ENCODE data around the gene SH3D21. TPM values are rescaled to one million over a fixed set of nuclear protein-coding genes. Genes with fewer than 3 reads are reported as not detected.
A peak's percentile ranks its signal among the peaks of the same experiment; 100 is the strongest.

Gene SH3D21
- total RNA-seq, 2 donors from 2014 or later, result 8.1 to 10.6 TPM

GRCh38 chr1:36355811-36356210, 49.6 kb downstream of the SH3D21 start:
- Histone ChIP-seq H3K27me3 (replicated peaks; ENCODE audit: insufficient read depth) (no peaks in the 10 kb centered on the region), H3K27ac (no peak overlapping the region), H3K9me3 (no peaks in the 10 kb centered on the region), H3K4me1 (replicated peaks) (no peaks in the 10 kb centered on the region), H3K4me3 (no peak overlapping the region), H3K36me3 (peaks cover 8 to 22% of the 10 kb centered on the region in 2 donors)
- WGBS, result 74% methylated on average over 4 of the region's 4 CpGs
- intact Hi-C loops (cut with DNase I), result no loop called here
- no peak for DNase-seq (ENCODE audit: low spot score)
- TF ChIP-seq, protein P1, sequence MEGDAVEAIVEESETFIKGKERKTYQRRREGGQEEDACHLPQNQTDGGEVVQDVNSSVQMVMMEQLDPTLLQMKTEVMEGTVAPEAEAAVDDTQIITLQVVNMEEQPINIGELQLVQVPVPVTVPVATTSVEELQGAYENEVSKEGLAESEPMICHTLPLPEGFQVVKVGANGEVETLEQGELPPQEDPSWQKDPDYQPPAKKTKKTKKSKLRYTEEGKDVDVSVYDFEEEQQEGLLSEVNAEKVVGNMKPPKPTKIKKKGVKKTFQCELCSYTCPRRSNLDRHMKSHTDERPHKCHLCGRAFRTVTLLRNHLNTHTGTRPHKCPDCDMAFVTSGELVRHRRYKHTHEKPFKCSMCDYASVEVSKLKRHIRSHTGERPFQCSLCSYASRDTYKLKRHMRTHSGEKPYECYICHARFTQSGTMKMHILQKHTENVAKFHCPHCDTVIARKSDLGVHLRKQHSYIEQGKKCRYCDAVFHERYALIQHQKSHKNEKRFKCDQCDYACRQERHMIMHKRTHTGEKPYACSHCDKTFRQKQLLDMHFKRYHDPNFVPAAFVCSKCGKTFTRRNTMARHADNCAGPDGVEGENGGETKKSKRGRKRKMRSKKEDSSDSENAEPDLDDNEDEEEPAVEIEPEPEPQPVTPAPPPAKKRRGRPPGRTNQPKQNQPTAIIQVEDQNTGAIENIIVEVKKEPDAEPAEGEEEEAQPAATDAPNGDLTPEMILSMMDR (IDR thresholded peaks at IDR 0.05), result no peak
- TF ChIP-seq POLR2AphosphoS5 (IDR thresholded peaks at IDR 0.05) (no peak), POLR2A (IDR thresholded peaks at IDR 0.05) (no peak)

DNA sequence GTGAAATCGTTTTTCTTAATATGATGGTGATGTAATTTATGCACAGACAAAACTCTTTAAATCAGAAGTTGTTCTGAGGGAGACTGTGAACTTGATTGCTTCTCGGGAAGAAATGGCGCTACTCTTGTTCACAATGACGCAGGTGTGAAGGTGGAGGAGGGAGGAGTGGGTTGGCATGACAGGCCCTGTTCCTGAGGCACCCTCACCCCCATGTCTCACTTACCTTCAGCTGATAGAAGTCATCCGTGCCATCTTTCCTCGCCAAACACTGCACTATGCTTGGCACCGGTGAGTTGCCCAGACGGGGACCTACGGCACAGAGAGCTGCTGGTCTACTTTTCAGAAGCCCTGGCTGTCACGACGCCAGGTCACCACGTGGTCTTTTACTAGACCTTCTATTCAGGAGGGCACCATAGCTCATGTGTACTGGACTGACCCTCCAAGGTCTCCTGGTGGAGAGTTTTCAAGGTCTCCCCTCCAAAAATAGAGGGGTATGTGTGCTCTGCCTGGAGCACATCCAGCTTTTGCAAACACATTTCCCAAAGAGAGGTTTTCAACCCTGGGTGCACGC, 52.4 kb downstream of the SH3D21 start:
- TF ChIP-seq POLR2A (IDR thresholded peaks at IDR 0.05), result no peak
- TF ChIP-seq, protein P1 (IDR thresholded peaks at IDR 0.05), result no peak
- Histone ChIP-seq H3K27ac (no peak overlapping the region), H3K27me3 (replicated peaks; ENCODE audit: insufficient read depth) (no peaks in the 10 kb centered on the region), H3K4me3 (no peak overlapping the region), H3K9me3 (no peaks in the 10 kb centered on the region), H3K36me3 (peaks cover 8 to 17% of the 10 kb centered on the region in 2 donors), H3K4me1 (replicated peaks) (no peaks in the 10 kb centered on the region)
- intact Hi-C loops (cut with DNase I), result no loop called here
- no peak for DNase-seq (ENCODE audit: low spot score)
- 91% methylated on average over 13 of the region's 13 CpGs for WGBS

DNA sequence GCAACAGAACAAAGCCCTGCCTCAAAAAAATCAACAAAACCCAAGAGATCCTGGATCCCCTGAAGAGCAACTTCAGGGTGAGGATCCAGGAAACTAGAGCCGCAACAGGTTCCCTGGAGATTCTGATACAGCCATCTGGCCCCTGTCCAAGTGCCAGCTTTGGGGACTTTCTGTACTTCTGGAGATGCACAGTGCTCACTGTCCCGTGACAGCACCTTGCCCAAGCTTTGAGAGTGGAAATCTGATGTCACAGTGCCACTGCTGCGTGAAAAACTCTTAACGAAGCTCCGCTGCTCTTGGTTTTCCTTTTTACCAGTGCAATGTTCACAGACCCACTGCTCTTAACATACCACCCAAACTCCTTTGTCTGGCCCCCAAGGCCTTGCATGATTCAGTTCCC, 53.2 kb downstream of the SH3D21 start:
- TF ChIP-seq, protein P1 (IDR thresholded peaks at IDR 0.05), result no peak
- TF ChIP-seq POLR2AphosphoS5 (IDR thresholded peaks at IDR 0.05) (no peak), POLR2A (IDR thresholded peaks at IDR 0.05) (no peak)
- no peak for DNase-seq (ENCODE audit: low spot score)
- no peaks in the 10 kb centered on the region for H3K4me1 ChIP-seq (replicated peaks)
- no peaks in the 10 kb centered on the region for H3K9me3 ChIP-seq
- peaks cover 8 to 10% of the 10 kb centered on the region in 2 donors for H3K36me3 ChIP-seq
- intact Hi-C loops (cut with DNase I), result no loop called here
- no peak overlapping the region for H3K27ac ChIP-seq
- 87% methylated on average over 5 of the region's 5 CpGs for WGBS
- no peaks in the 10 kb centered on the region for H3K27me3 ChIP-seq (replicated peaks; ENCODE audit: insufficient read depth)
- no peak overlapping the region for H3K4me3 ChIP-seq

DNA sequence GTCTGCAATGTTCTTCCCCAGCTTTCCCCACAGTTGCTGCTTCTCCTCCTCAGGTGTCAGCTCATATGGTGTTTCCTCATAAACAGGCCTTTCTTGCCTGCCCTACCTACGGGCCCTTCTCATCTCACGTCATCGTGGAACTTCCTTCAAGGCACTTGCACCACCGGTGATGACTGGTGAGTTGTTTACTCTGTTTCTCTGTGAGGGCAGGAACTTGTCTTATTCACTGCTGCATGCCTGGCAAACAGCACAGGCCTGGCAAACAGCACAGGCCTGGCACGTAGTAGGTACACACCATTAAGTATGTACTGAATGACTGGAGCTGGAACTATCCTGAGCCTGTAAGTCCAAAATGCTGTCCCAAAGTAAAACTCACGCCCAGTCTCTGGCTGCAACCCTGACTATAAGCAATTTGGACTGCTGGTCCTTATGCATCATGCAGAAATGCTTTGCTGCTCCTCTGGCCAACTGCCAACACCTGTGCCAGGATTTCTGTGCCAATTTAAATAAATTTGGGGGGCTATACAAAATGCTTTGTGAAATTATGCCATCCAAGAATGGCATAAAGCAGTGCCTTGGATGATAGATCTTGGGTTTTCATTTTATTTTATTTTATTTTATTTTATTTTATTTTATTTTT, 53.9 kb downstream of the SH3D21 start:
- no peaks in the 10 kb centered on the region for H3K9me3 ChIP-seq
- H3K27ac ChIP-seq, result no peak overlapping the region
- no peak overlapping the region for H3K4me3 ChIP-seq
- intact Hi-C loops (cut with DNase I), result no loop called here
- no peak for DNase-seq (ENCODE audit: low spot score)
- H3K27me3 ChIP-seq (replicated peaks; ENCODE audit: insufficient read depth), result no peaks in the 10 kb centered on the region
- H3K4me1 ChIP-seq (replicated peaks), result no peaks in the 10 kb centered on the region
- 42% methylated on average over 6 of the region's 6 CpGs for WGBS
- peaks cover 3 to 5% of the 10 kb centered on the region in 2 donors for H3K36me3 ChIP-seq
- TF ChIP-seq POLR2A (IDR thresholded peaks at IDR 0.05) (no peak), POLR2AphosphoS5 (IDR thresholded peaks at IDR 0.05) (peak; percentile 31)

GRCh38 chr1:36365381-36365780, 59.2 kb downstream of the SH3D21 start:
- Histone ChIP-seq H3K27ac (no peak overlapping the region), H3K9me3 (no peaks in the 10 kb centered on the region), H3K4me3 (no peak overlapping the region), H3K4me1 (replicated peaks) (peaks cover 6% of the 10 kb centered on the region), H3K36me3 (no peaks in the 10 kb centered on the region), H3K27me3 (replicated peaks; ENCODE audit: insufficient read depth) (no peaks in the 10 kb centered on the region)
- intact Hi-C loops (cut with DNase I), result no loop called here
- no peak for DNase-seq (ENCODE audit: low spot score)
- 82% methylated on average over 1 of the region's 1 CpG for WGBS
- TF ChIP-seq, protein P1 (IDR thresholded peaks at IDR 0.05), result no peak
- TF ChIP-seq POLR2AphosphoS5 (IDR thresholded peaks at IDR 0.05) (no peak), POLR2A (IDR thresholded peaks at IDR 0.05) (no peak)
